ENCODE measurements around the gene NRG4.
A peak's percentile ranks its signal among the peaks of the same experiment; 100 is the strongest.
"Not testable (repeated sequence)": the region's sequence is repeated elsewhere in the genome, so short reads cannot be mapped to it uniquely, and the experiment has no call there.

NRG4 gene

GRCh38 chr15:75916978-75917377 lies 95.2 kb downstream of the NRG4 start:
- Histone ChIP-seq H3K27me3 (ENCODE audit: insufficient read depth, insufficient read length) (no peaks in the 10 kb centered on the region), H3K9me3 (ENCODE audit: insufficient read depth, low read length) (no peaks in the 10 kb centered on the region), H3K9ac (ENCODE audit: insufficient read length, low read depth) (no peak overlapping the region), H3K4me1 (ENCODE audit: insufficient read depth, insufficient read length) (no peaks in the 10 kb centered on the region), H3K36me3 (ENCODE audit: insufficient read depth, insufficient read length, low read length) (peaks cover 66% of the 10 kb centered on the region), H3K4me3 (ENCODE audit: insufficient read length, low read depth) (no peak overlapping the region)
- TF ChIP-seq ZNF274 (IDR thresholded peaks at IDR 0.05; ENCODE audit: low read depth, low read length) (no peak), YY1 (IDR thresholded peaks at IDR 0.05; ENCODE audit: insufficient read depth, insufficient read length) (no peak), SUZ12 (IDR thresholded peaks at IDR 0.05; ENCODE audit: extremely low read depth, insufficient read depth, insufficient read length) (no peak)
- DNase-seq (ENCODE audit: low read depth, low spot score), result no peak

DNA sequence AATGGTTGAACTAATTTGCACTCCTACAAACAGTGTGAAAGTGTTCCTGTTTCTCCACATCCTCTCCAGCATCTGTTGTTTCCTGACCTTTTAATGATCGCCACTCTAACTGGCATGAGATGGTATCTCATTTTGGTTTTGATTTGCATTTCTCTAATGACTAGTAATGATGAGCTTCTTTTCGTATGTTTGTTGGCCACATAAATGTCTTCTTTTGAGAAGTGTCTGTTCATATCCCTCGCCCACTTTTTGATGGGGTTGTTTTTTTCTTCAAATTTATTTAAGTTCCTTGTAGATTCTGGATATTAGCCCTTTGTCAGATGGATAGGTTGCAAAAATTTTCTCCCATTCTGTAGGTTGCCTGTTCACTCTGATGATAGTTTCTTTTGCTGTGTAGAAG lies 101.9 kb downstream of the NRG4 start:
- H3K9me3 ChIP-seq (ENCODE audit: insufficient read depth, low read length); DNase-seq (ENCODE audit: low read depth, low spot score); H3K4me1 ChIP-seq (ENCODE audit: insufficient read depth, insufficient read length); H3K9ac ChIP-seq (ENCODE audit: insufficient read length, low read depth); H3K4me3 ChIP-seq (ENCODE audit: insufficient read length, low read depth); H3K27me3 ChIP-seq (ENCODE audit: insufficient read depth, insufficient read length): not testable (repeated sequence)
- H3K36me3 ChIP-seq (ENCODE audit: insufficient read depth, insufficient read length, low read length), result peaks cover 62% of the 10 kb centered on the region

- Histone ChIP-seq H3K4me1 (ENCODE audit: insufficient read depth, insufficient read length) (peaks cover 4% of the 10 kb centered on the region), H3K36me3 (ENCODE audit: insufficient read depth, insufficient read length, low read length) (peaks cover 48% of the 10 kb centered on the region), H3K4me3 (ENCODE audit: insufficient read length, low read depth) (no peak overlapping the region), H3K9ac (ENCODE audit: insufficient read length, low read depth) (no peak overlapping the region), H3K27me3 (ENCODE audit: insufficient read depth, insufficient read length) (no peaks in the 10 kb centered on the region), H3K9me3 (ENCODE audit: insufficient read depth, low read length) (no peaks in the 10 kb centered on the region)
- TF ChIP-seq ZNF274 (IDR thresholded peaks at IDR 0.05; ENCODE audit: low read depth, low read length), result no peak
- no peak for TF ChIP-seq YY1 (IDR thresholded peaks at IDR 0.05; ENCODE audit: insufficient read depth, insufficient read length)
- TF ChIP-seq SUZ12 (IDR thresholded peaks at IDR 0.05; ENCODE audit: extremely low read depth, insufficient read depth, insufficient read length), result no peak
- no peak for DNase-seq (ENCODE audit: low read depth, low spot score)
These were observed 107.0 kb downstream of the NRG4 start for GRCh38 chr15:75905231-75905630.

- DNase-seq (ENCODE audit: low read depth, low spot score), result peak; percentile 90
- TF ChIP-seq SUZ12 (IDR thresholded peaks at IDR 0.05; ENCODE audit: extremely low read depth, insufficient read depth, insufficient read length) (no peak), ZNF274 (IDR thresholded peaks at IDR 0.05; ENCODE audit: low read depth, low read length) (no peak), YY1 (IDR thresholded peaks at IDR 0.05; ENCODE audit: insufficient read depth, insufficient read length) (no peak)
- H3K27me3 ChIP-seq (ENCODE audit: insufficient read depth, insufficient read length), result no peaks in the 10 kb centered on the region
- H3K4me3 ChIP-seq (ENCODE audit: insufficient read length, low read depth), result peak within 1 kb of the TSS; percentile 95
- H3K9ac ChIP-seq (ENCODE audit: insufficient read length, low read depth), result peak within 1 kb of the TSS; percentile 98
- H3K9me3 ChIP-seq (ENCODE audit: insufficient read depth, low read length), result no peaks in the 10 kb centered on the region
- peaks cover 35% of the 10 kb centered on the region for H3K36me3 ChIP-seq (ENCODE audit: insufficient read depth, insufficient read length, low read length)
- peaks cover 4% of the 10 kb centered on the region for H3K4me1 ChIP-seq (ENCODE audit: insufficient read depth, insufficient read length)
These were observed 108.6 kb downstream of the NRG4 start, which contains the start of gene FBXO22 for GRCh38 chr15:75903331-75904239. TSS of gene FBXO22 (plus strand) at chr15:75903878. CDS start at chr15:75903964, 86 bp downstream.

GRCh38 chr15:75902129-75902557 lies 110.1 kb downstream of the NRG4 start:
- TF ChIP-seq SUZ12 (IDR thresholded peaks at IDR 0.05; ENCODE audit: extremely low read depth, insufficient read depth, insufficient read length), result no peak
- no peak for TF ChIP-seq ZNF274 (IDR thresholded peaks at IDR 0.05; ENCODE audit: low read depth, low read length)
- TF ChIP-seq YY1 (IDR thresholded peaks at IDR 0.05; ENCODE audit: insufficient read depth, insufficient read length), result no peak
- no peak for DNase-seq (ENCODE audit: low read depth, low spot score)
- H3K4me1 ChIP-seq (ENCODE audit: insufficient read depth, insufficient read length), result peaks cover 4% of the 10 kb centered on the region
- H3K9ac ChIP-seq (ENCODE audit: insufficient read length, low read depth), result no peak overlapping the region
- H3K9me3 ChIP-seq (ENCODE audit: insufficient read depth, low read length), result no peaks in the 10 kb centered on the region
- peaks cover 31% of the 10 kb centered on the region for H3K36me3 ChIP-seq (ENCODE audit: insufficient read depth, insufficient read length, low read length)
- H3K27me3 ChIP-seq (ENCODE audit: insufficient read depth, insufficient read length), result no peaks in the 10 kb centered on the region
- H3K4me3 ChIP-seq (ENCODE audit: insufficient read length, low read depth), result no peak overlapping the region

GRCh38 chr15:75900577-75900976 lies 111.6 kb downstream of the NRG4 start:
- Histone ChIP-seq H3K4me3 (ENCODE audit: insufficient read length, low read depth) (no peak overlapping the region), H3K4me1 (ENCODE audit: insufficient read depth, insufficient read length) (peaks cover 4% of the 10 kb centered on the region), H3K9me3 (ENCODE audit: insufficient read depth, low read length) (no peaks in the 10 kb centered on the region), H3K36me3 (ENCODE audit: insufficient read depth, insufficient read length, low read length) (peaks cover 17% of the 10 kb centered on the region), H3K27me3 (ENCODE audit: insufficient read depth, insufficient read length) (no peaks in the 10 kb centered on the region), H3K9ac (ENCODE audit: insufficient read length, low read depth) (no peak overlapping the region)
- DNase-seq (ENCODE audit: low read depth, low spot score), result no peak
- no peak for TF ChIP-seq SUZ12 (IDR thresholded peaks at IDR 0.05; ENCODE audit: extremely low read depth, insufficient read depth, insufficient read length)
- no peak for TF ChIP-seq YY1 (IDR thresholded peaks at IDR 0.05; ENCODE audit: insufficient read depth, insufficient read length)
- TF ChIP-seq ZNF274 (IDR thresholded peaks at IDR 0.05; ENCODE audit: low read depth, low read length), result no peak

DNA sequence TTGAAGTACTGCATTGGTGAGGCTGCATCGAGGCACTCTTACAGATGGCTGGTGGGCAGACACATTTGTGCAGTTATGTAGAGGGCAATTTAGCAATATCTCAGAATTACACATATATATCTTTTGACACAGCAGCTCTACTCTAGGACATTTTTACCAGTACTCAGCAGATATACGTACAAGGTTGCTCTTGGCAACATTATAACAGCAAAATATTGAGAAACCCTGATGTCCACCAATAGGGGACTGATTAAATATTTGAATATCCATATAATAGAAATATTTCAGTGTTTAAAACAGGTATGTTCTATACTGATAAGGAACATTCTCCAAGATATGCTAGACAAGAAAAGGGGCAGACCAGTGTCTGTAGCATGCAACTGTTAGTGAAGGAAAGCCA lies 116.5 kb downstream of the NRG4 start:
- no peak for DNase-seq (ENCODE audit: low read depth, low spot score)
- Histone ChIP-seq H3K4me1 (ENCODE audit: insufficient read depth, insufficient read length) (no peaks in the 10 kb centered on the region), H3K4me3 (ENCODE audit: insufficient read length, low read depth) (no peak overlapping the region), H3K27me3 (ENCODE audit: insufficient read depth, insufficient read length) (no peaks in the 10 kb centered on the region), H3K9me3 (ENCODE audit: insufficient read depth, low read length) (no peaks in the 10 kb centered on the region), H3K36me3 (ENCODE audit: insufficient read depth, insufficient read length, low read length) (peaks cover 14% of the 10 kb centered on the region), H3K9ac (ENCODE audit: insufficient read length, low read depth) (no peak overlapping the region)
- TF ChIP-seq ZNF274 (IDR thresholded peaks at IDR 0.05; ENCODE audit: low read depth, low read length) (no peak), YY1 (IDR thresholded peaks at IDR 0.05; ENCODE audit: insufficient read depth, insufficient read length) (no peak)

Measured in NT2/D1 (cell line).